SH-SY5Y (cell line): ENCODE measurements around the gene TAS1R1.

ENCODE experiments used
- GATA2 ChIP-seq: IDR thresholded peaks from 2 replicates; pipeline ENCODE4 v1.6.1; 2011; ENCODE audit warnings: mild to moderate bottlenecking, low read depth, low read length
- GATA3 ChIP-seq: IDR thresholded peaks from 2 replicates; pipeline ENCODE4 v1.6.1; 2011; ENCODE audit warnings: low read depth, mild to moderate bottlenecking, low read length, moderate library complexity

DNA sequence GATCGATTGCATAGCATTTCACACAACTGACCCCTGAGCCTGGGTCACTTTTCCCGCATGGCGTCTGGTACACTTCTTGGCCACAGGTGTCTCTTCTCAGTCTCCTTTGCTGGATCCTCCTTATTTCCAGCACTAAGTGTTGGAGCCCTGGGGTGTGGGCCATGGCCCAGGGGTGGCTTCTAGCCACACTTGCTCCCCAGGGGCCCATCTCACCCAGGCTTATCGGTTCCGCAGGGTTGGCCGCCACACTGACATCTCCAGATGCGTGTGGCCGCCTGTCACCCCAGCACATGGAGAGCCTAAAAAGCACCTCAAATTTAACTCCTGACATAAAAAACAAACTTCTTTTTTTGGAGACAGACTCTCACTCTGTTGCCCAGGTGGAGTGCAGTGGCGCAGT is 71.9 kb downstream of the TAS1R1 start:
- TF ChIP-seq GATA2, result no peak
- TF ChIP-seq GATA3, result no peak
